Measurements from ENCODE around the gene SRPK1.
A peak's percentile ranks its signal among the peaks of the same experiment; 100 is the strongest.

Gene SRPK1

DNA sequence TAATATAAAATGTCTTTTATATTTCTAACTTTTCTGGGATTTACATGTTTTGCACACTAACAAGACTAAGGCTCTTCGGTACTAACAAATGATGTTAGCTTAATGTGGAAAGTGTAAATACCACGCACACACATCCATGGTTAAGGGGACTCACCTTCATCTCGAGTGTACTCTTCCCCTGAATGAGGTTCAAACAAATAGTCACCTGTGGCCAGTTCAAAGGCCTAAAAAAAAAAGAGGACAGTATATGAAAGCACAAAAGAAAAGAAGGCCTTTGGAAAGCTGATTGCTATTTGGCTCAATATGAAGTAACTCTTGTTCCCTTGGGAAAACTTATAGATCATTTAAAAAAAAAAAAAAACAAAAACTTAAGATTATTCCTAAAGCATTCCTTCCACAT lies 78.5 kb downstream of the SRPK1 start:
- H3K27ac ChIP-seq (ENCODE audit: low read depth in 2 of 2, low read length in 2 of 2): no peak overlapping the region
- H3K27me3 ChIP-seq (ENCODE audit: control insufficient read depth in 2 of 2, insufficient read depth in 2 of 2, low read length in 2 of 2): no peaks in the 10 kb centered on the region
- no peaks in the 10 kb centered on the region for H3K4me1 ChIP-seq (ENCODE audit: control insufficient read depth in 2 of 2, insufficient read depth in 2 of 2, low read length in 2 of 2)
- no peak overlapping the region for H3K4me3 ChIP-seq (ENCODE audit: low read length in 2 of 2)
- no peak overlapping the region for H3K9ac ChIP-seq (ENCODE audit: low read depth in 1 of 2, low read length in 2 of 2)
- peaks cover 27 to 29% of the 10 kb centered on the region in 2 donors for H3K36me3 ChIP-seq (ENCODE audit: control insufficient read depth in 2 of 2, insufficient read depth in 2 of 2, low read length in 2 of 2)
- H3K9me3 ChIP-seq (ENCODE audit: control insufficient read depth in 2 of 2, low read length in 2 of 2): no peaks in the 10 kb centered on the region

- Histone ChIP-seq H3K9ac (ENCODE audit: low read depth in 1 of 2, low read length in 2 of 2) (no peak overlapping the region), H3K4me3 (ENCODE audit: low read length in 2 of 2) (no peak overlapping the region), H3K4me1 (ENCODE audit: control insufficient read depth in 2 of 2, insufficient read depth in 2 of 2, low read length in 2 of 2) (no peaks in the 10 kb centered on the region), H3K27me3 (ENCODE audit: control insufficient read depth in 2 of 2, insufficient read depth in 2 of 2, low read length in 2 of 2) (no peaks in the 10 kb centered on the region), H3K9me3 (ENCODE audit: control insufficient read depth in 2 of 2, low read length in 2 of 2) (no peaks in the 10 kb centered on the region), H3K27ac (ENCODE audit: low read depth in 2 of 2, low read length in 2 of 2) (no peak overlapping the region), H3K36me3 (ENCODE audit: control insufficient read depth in 2 of 2, insufficient read depth in 2 of 2, low read length in 2 of 2) (peaks cover 41 to 42% of the 10 kb centered on the region in 2 donors)
Observed at GRCh38 chr6:35839019-35839418, 81.9 kb downstream of the SRPK1 start.

DNA sequence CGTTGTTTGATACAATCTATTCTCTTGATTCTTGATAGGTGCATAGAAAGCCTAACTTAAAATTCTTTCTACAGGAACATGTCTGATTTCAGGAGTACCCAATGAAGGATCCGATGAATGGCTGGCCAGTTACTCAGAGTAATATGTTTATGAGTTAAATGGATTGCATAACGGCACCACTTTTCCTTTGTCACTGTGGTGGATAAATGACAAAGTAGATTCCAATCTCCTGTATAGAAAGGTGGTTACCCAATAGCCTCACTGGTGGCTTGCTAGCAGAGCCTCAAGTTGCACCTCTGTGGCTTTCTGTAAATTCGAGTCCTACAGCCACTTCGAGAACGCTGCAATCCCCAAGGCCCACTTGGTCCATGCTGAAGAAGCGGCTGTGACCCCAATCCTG lies 87.4 kb downstream of the SRPK1 start:
- Histone ChIP-seq H3K9me3 (ENCODE audit: control insufficient read depth in 2 of 2, low read length in 2 of 2) (no peaks in the 10 kb centered on the region), H3K27ac (ENCODE audit: low read depth in 2 of 2, low read length in 2 of 2) (no peak overlapping the region), H3K4me3 (ENCODE audit: low read length in 2 of 2) (no peak overlapping the region), H3K27me3 (ENCODE audit: control insufficient read depth in 2 of 2, insufficient read depth in 2 of 2, low read length in 2 of 2) (no peaks in the 10 kb centered on the region), H3K36me3 (ENCODE audit: control insufficient read depth in 2 of 2, insufficient read depth in 2 of 2, low read length in 2 of 2) (peaks cover 30 to 34% of the 10 kb centered on the region in 2 donors), H3K4me1 (ENCODE audit: control insufficient read depth in 2 of 2, insufficient read depth in 2 of 2, low read length in 2 of 2) (peaks cover 0 to 2% of the 10 kb centered on the region in 2 donors), H3K9ac (ENCODE audit: low read depth in 1 of 2, low read length in 2 of 2) (no peak overlapping the region)

DNA sequence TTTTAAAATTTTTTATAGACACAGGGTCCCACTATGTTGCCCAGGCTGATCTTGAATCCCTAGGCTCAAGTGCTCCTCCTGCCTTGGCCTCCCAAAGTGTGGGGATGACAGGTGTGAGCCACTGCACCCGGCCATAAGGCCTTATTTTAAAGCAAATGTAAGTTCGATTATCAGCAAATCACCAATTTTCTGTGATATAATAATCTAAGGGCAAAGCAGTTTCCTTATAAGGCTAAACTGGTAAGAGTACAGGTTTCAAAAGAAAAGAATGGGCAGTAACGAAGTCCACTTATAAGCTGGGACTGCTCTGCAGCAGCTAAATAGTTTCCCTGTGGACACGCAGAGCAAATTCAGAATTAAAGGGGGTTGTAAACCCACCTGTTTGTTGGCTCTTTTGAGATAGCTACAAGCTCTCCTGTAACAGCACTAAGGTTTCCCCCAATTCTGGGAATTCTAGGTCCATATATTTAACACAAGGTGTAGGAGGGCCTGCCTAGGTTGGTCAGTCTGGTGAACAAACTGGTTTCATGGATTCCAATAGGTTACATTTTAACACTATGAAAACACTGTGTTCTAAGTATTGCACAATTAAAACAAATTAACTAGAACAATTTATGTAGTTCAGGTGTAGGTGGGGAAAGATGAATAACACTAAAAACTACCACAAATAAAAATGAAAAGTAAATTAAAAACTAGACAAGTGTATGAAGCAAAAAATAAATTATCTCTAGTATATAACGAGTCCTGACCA lies 89.5 kb downstream of the SRPK1 start:
- Histone ChIP-seq H3K4me3 (ENCODE audit: low read length in 2 of 2) (no peak overlapping the region), H3K9me3 (ENCODE audit: control insufficient read depth in 2 of 2, low read length in 2 of 2) (no peaks in the 10 kb centered on the region), H3K4me1 (ENCODE audit: control insufficient read depth in 2 of 2, insufficient read depth in 2 of 2, low read length in 2 of 2) (peaks cover 0 to 2% of the 10 kb centered on the region in 2 donors), H3K27ac (ENCODE audit: low read depth in 2 of 2, low read length in 2 of 2) (no peak overlapping the region), H3K27me3 (ENCODE audit: control insufficient read depth in 2 of 2, insufficient read depth in 2 of 2, low read length in 2 of 2) (no peaks in the 10 kb centered on the region), H3K36me3 (ENCODE audit: control insufficient read depth in 2 of 2, insufficient read depth in 2 of 2, low read length in 2 of 2) (peaks cover 21 to 26% of the 10 kb centered on the region in 2 donors), H3K9ac (ENCODE audit: low read depth in 1 of 2, low read length in 2 of 2) (peak overlapping the region in 1 of 2 donors; percentile 17)

GRCh38 chr6:35829306-35829705 lies 91.6 kb downstream of the SRPK1 start:
- H3K36me3 ChIP-seq (ENCODE audit: control insufficient read depth in 2 of 2, insufficient read depth in 2 of 2, low read length in 2 of 2): peaks cover 8 to 12% of the 10 kb centered on the region in 2 donors
- no peaks in the 10 kb centered on the region for H3K27me3 ChIP-seq (ENCODE audit: control insufficient read depth in 2 of 2, insufficient read depth in 2 of 2, low read length in 2 of 2)
- H3K4me1 ChIP-seq (ENCODE audit: control insufficient read depth in 2 of 2, insufficient read depth in 2 of 2, low read length in 2 of 2): peaks cover 0 to 2% of the 10 kb centered on the region in 2 donors
- no peak overlapping the region for H3K9ac ChIP-seq (ENCODE audit: low read depth in 1 of 2, low read length in 2 of 2)
- no peak overlapping the region for H3K4me3 ChIP-seq (ENCODE audit: low read length in 2 of 2)
- H3K9me3 ChIP-seq (ENCODE audit: control insufficient read depth in 2 of 2, low read length in 2 of 2): no peaks in the 10 kb centered on the region
- H3K27ac ChIP-seq (ENCODE audit: low read depth in 2 of 2, low read length in 2 of 2): no peak overlapping the region

GRCh38 chr6:35824552-35825192 lies 96.2 kb downstream of the SRPK1 start:
- Histone ChIP-seq H3K9me3 (ENCODE audit: control insufficient read depth in 2 of 2, low read length in 2 of 2) (no peaks in the 10 kb centered on the region), H3K36me3 (ENCODE audit: control insufficient read depth in 2 of 2, insufficient read depth in 2 of 2, low read length in 2 of 2) (no peaks in the 10 kb centered on the region), H3K27me3 (ENCODE audit: control insufficient read depth in 2 of 2, insufficient read depth in 2 of 2, low read length in 2 of 2) (no peaks in the 10 kb centered on the region), H3K9ac (ENCODE audit: low read depth in 1 of 2, low read length in 2 of 2) (no peak overlapping the region), H3K4me3 (ENCODE audit: low read length in 2 of 2) (no peak overlapping the region), H3K4me1 (ENCODE audit: control insufficient read depth in 2 of 2, insufficient read depth in 2 of 2, low read length in 2 of 2) (no peaks in the 10 kb centered on the region), H3K27ac (ENCODE audit: low read depth in 2 of 2, low read length in 2 of 2) (no peak overlapping the region)

DNA sequence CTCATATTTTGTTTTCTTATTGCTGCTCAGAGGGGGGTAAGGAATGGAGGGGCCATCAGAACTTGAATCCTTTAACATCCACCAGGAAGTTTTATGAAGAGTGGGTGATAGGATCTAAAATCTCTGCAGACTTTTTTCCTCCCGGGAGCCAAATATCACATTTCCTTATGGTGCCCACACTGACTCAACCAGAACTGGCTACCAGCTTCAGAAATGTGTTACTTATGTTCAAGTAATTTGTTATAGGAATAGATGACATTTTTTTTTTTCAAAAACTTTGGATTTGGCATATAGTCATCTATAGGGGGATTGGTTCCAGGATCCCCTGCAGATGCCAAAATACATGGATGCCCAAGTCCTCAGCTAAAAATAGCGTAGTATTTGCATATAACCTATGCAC lies 97.3 kb downstream of the SRPK1 start:
- Histone ChIP-seq H3K9ac (ENCODE audit: low read depth in 1 of 2, low read length in 2 of 2) (no peak overlapping the region), H3K27me3 (ENCODE audit: control insufficient read depth in 2 of 2, insufficient read depth in 2 of 2, low read length in 2 of 2) (no peaks in the 10 kb centered on the region), H3K36me3 (ENCODE audit: control insufficient read depth in 2 of 2, insufficient read depth in 2 of 2, low read length in 2 of 2) (no peaks in the 10 kb centered on the region), H3K4me3 (ENCODE audit: low read length in 2 of 2) (no peak overlapping the region), H3K4me1 (ENCODE audit: control insufficient read depth in 2 of 2, insufficient read depth in 2 of 2, low read length in 2 of 2) (no peaks in the 10 kb centered on the region), H3K9me3 (ENCODE audit: control insufficient read depth in 2 of 2, low read length in 2 of 2) (no peaks in the 10 kb centered on the region), H3K27ac (ENCODE audit: low read depth in 2 of 2, low read length in 2 of 2) (no peak overlapping the region)

- H3K27me3 ChIP-seq (ENCODE audit: control insufficient read depth in 2 of 2, insufficient read depth in 2 of 2, low read length in 2 of 2): no peaks in the 10 kb centered on the region
- no peak overlapping the region for H3K4me3 ChIP-seq (ENCODE audit: low read length in 2 of 2)
- peaks cover 0 to 5% of the 10 kb centered on the region in 2 donors for H3K9me3 ChIP-seq (ENCODE audit: control insufficient read depth in 2 of 2, low read length in 2 of 2)
- no peaks in the 10 kb centered on the region for H3K4me1 ChIP-seq (ENCODE audit: control insufficient read depth in 2 of 2, insufficient read depth in 2 of 2, low read length in 2 of 2)
- no peaks in the 10 kb centered on the region for H3K36me3 ChIP-seq (ENCODE audit: control insufficient read depth in 2 of 2, insufficient read depth in 2 of 2, low read length in 2 of 2)
- no peak overlapping the region for H3K27ac ChIP-seq (ENCODE audit: low read depth in 2 of 2, low read length in 2 of 2)
- H3K9ac ChIP-seq (ENCODE audit: low read depth in 1 of 2, low read length in 2 of 2): no peak overlapping the region
Observed at GRCh38 chr6:35817515-35817914, 103.4 kb downstream of the SRPK1 start.

- H3K27me3 ChIP-seq (ENCODE audit: control insufficient read depth in 2 of 2, insufficient read depth in 2 of 2, low read length in 2 of 2): no peaks in the 10 kb centered on the region
- no peaks in the 10 kb centered on the region for H3K36me3 ChIP-seq (ENCODE audit: control insufficient read depth in 2 of 2, insufficient read depth in 2 of 2, low read length in 2 of 2)
- H3K9me3 ChIP-seq (ENCODE audit: control insufficient read depth in 2 of 2, low read length in 2 of 2): no peaks in the 10 kb centered on the region
- no peak overlapping the region for H3K27ac ChIP-seq (ENCODE audit: low read depth in 2 of 2, low read length in 2 of 2)
- no peaks in the 10 kb centered on the region for H3K4me1 ChIP-seq (ENCODE audit: control insufficient read depth in 2 of 2, insufficient read depth in 2 of 2, low read length in 2 of 2)
- no peak overlapping the region for H3K4me3 ChIP-seq (ENCODE audit: low read length in 2 of 2)
- H3K9ac ChIP-seq (ENCODE audit: low read depth in 1 of 2, low read length in 2 of 2): no peak overlapping the region
Observed at GRCh38 chr6:35811699-35811995, 109.3 kb downstream of the SRPK1 start.

- H3K4me3 ChIP-seq (ENCODE audit: low read length in 2 of 2): no peak overlapping the region
- H3K27me3 ChIP-seq (ENCODE audit: control insufficient read depth in 2 of 2, insufficient read depth in 2 of 2, low read length in 2 of 2): peaks cover 0 to 1% of the 10 kb centered on the region in 2 donors
- no peaks in the 10 kb centered on the region for H3K4me1 ChIP-seq (ENCODE audit: control insufficient read depth in 2 of 2, insufficient read depth in 2 of 2, low read length in 2 of 2)
- H3K9me3 ChIP-seq (ENCODE audit: control insufficient read depth in 2 of 2, low read length in 2 of 2): no peaks in the 10 kb centered on the region
- no peak overlapping the region for H3K27ac ChIP-seq (ENCODE audit: low read depth in 2 of 2, low read length in 2 of 2)
- H3K9ac ChIP-seq (ENCODE audit: low read depth in 1 of 2, low read length in 2 of 2): no peak overlapping the region
- no peaks in the 10 kb centered on the region for H3K36me3 ChIP-seq (ENCODE audit: control insufficient read depth in 2 of 2, insufficient read depth in 2 of 2, low read length in 2 of 2)
Observed at GRCh38 chr6:35810971-35811698, 109.8 kb downstream of the SRPK1 start.

Data from mucosa of rectum (tissue), 2 donors.